Transverse colon (tissue), 4 donors: ENCODE measurements around the gene CLIC4. TPM values are rescaled to one million over a fixed set of nuclear protein-coding genes. Genes with fewer than 3 reads are reported as not detected.
A peak's percentile ranks its signal among the peaks of the same experiment; 100 is the strongest.
"Not testable (repeated sequence)": the region's sequence is repeated elsewhere in the genome, so short reads cannot be mapped to it uniquely, and the experiment has no call there.

Experiments
- DNase-seq: peaks from one replicate; pipeline ENCODE4 v3.0.0-alpha.2; 2019
- H3K27ac ChIP-seq, 4 donors: fragments of 200-600 bp; sonication (generic); 2 replicates each; pipeline ENCODE4 v1.5.1; 2016 to 2018; ENCODE audit warnings: inconsistent platforms in 4 of 4
- H3K27me3 ChIP-seq: fragments of 200-600 bp; sonication (generic); 2 replicates; pipeline ENCODE4 v1.5.1; 2017; ENCODE audit warnings: inconsistent platforms
- H3K36me3 ChIP-seq, 4 donors: fragments of 200-600 bp; sonication (generic); 2 replicates each; pipeline ENCODE4 v1.5.1; 2017 to 2019; ENCODE audit warnings: inconsistent platforms in 4 of 4
- H3K4me1 ChIP-seq, 4 donors: fragments of 200-600 bp; sonication (generic); 2 replicates each; pipeline ENCODE4 v1.5.1; 2017 to 2020; ENCODE audit warnings: inconsistent platforms in 4 of 4
- H3K4me3 ChIP-seq, 4 donors: fragments of 200-600 bp; sonication (generic); 1 replicate in 1 of 4; 2 replicates in 3 of 4; pipeline versions ENCODE4 v1.5.1 to v1.6.1; 2017 to 2019; ENCODE audit warnings: inconsistent platforms in 4 of 4
- H3K9me3 ChIP-seq, 2 donors: fragments of 200-600 bp; sonication (generic); 2 replicates each; pipeline ENCODE4 v1.5.1; 2017 to 2019; ENCODE audit warnings: inconsistent platforms in 2 of 2
- EP300 ChIP-seq: sonication (generic); formaldehyde crosslinking; IDR thresholded peaks from one replicate; pipeline ENCODE4 v1.6.1; 2017; ENCODE audit warnings: antibody characterized with exemption, low read depth
- POLR2A ChIP-seq: fragments of 450-650 bp; IDR thresholded peaks from one replicate; pipeline ENCODE4 v1.6.1; 2016; ENCODE audit warnings: antibody characterized with exemption, mild to moderate bottlenecking, moderate library complexity
- POLR2AphosphoS5 ChIP-seq, 3 donors: sonication (generic); formaldehyde crosslinking; IDR thresholded peaks; one replicate each; pipeline ENCODE4 v1.6.1; 2016; ENCODE audit warnings: antibody characterized with exemption in 3 of 3
- WGBS, 2 donors: methylation state at CpG; one replicate each; pipeline ENCODE4 v1.1.5; 2018; ENCODE audit warnings: low coverage in 1 of 2; 5-methylcytosine and 5-hydroxymethylcytosine counted together
- in situ Hi-C, 4 donors: fragments of 200-750 bp; cut with MboI; loops; one replicate each; pipeline versions ENCODE4 v1.15.0 to v1.15.1; 2017; ENCODE audit warnings: low sequenced_read_pairs in 3 of 4, low pct_ligation_motif_present in 1 of 4, low pct_unique_long_range_greater_than_20kb in 1 of 4
- intact Hi-C: fragments of 100-400 bp; cut with DNase I; formaldehyde crosslinking; loops from one replicate; pipeline ENCODE4 v1.15.1; 2023; ENCODE audit warnings: low total_unique reads
- total RNA-seq, 4 donors: library from RNA; depleted of rRNA; stranded (reverse); fragments of >200 nt; gene quantifications; one replicate each; pipeline ENCODE4 v1.1.0, GENCODE V29; 2016
- TF ChIP-seq, protein P1 (sequence below), 5 experiments: fragments of 200-600 bp in 3 of 5; fragments of 450-650 bp in 2 of 5; sonication (generic) in 3 of 5; IDR thresholded peaks; 1 replicate in 2 of 5; 2 replicates in 3 of 5; pipeline ENCODE4 v1.5.1; 2016 to 2017; ENCODE audit warnings: antibody characterized with exemption in 5 of 5, inconsistent platforms in 3 of 5, mild to moderate bottlenecking in 2 of 5, moderate library complexity in 1 of 5

The CLIC4 gene
- total RNA-seq, 4 donors from 2014 or later: 52.4 to 107 (median 65.0) TPM

- no peak for TF ChIP-seq EP300
- TF ChIP-seq, protein P1, sequence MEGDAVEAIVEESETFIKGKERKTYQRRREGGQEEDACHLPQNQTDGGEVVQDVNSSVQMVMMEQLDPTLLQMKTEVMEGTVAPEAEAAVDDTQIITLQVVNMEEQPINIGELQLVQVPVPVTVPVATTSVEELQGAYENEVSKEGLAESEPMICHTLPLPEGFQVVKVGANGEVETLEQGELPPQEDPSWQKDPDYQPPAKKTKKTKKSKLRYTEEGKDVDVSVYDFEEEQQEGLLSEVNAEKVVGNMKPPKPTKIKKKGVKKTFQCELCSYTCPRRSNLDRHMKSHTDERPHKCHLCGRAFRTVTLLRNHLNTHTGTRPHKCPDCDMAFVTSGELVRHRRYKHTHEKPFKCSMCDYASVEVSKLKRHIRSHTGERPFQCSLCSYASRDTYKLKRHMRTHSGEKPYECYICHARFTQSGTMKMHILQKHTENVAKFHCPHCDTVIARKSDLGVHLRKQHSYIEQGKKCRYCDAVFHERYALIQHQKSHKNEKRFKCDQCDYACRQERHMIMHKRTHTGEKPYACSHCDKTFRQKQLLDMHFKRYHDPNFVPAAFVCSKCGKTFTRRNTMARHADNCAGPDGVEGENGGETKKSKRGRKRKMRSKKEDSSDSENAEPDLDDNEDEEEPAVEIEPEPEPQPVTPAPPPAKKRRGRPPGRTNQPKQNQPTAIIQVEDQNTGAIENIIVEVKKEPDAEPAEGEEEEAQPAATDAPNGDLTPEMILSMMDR (IDR thresholded peaks at IDR 0.05): no peak
- no peak for TF ChIP-seq POLR2AphosphoS5 (IDR thresholded peaks at IDR 0.05)
- TF ChIP-seq POLR2A: no peak
- H3K4me1 ChIP-seq: peaks cover 0 to 17% (median 0%) of the 10 kb centered on the region in 4 donors
- no peaks in the 10 kb centered on the region for H3K36me3 ChIP-seq
- H3K4me3 ChIP-seq: no peak overlapping the region
- in situ Hi-C loops: no loop called here
- WGBS, 2 donors: 90% methylated on average over 13 of the region's 31 CpGs; no CpG with 5 or more reads in 1 of the 2 donors
- intact Hi-C loops: no loop called here
- no peak overlapping the region for H3K27ac ChIP-seq
- no peaks in the 10 kb centered on the region for H3K9me3 ChIP-seq
- H3K27me3 ChIP-seq: no peaks in the 10 kb centered on the region
- DNase-seq: no peak
These were observed 23.7 kb upstream of the CLIC4 start for GRCh38 chr1:24721533-24721932.

DNA sequence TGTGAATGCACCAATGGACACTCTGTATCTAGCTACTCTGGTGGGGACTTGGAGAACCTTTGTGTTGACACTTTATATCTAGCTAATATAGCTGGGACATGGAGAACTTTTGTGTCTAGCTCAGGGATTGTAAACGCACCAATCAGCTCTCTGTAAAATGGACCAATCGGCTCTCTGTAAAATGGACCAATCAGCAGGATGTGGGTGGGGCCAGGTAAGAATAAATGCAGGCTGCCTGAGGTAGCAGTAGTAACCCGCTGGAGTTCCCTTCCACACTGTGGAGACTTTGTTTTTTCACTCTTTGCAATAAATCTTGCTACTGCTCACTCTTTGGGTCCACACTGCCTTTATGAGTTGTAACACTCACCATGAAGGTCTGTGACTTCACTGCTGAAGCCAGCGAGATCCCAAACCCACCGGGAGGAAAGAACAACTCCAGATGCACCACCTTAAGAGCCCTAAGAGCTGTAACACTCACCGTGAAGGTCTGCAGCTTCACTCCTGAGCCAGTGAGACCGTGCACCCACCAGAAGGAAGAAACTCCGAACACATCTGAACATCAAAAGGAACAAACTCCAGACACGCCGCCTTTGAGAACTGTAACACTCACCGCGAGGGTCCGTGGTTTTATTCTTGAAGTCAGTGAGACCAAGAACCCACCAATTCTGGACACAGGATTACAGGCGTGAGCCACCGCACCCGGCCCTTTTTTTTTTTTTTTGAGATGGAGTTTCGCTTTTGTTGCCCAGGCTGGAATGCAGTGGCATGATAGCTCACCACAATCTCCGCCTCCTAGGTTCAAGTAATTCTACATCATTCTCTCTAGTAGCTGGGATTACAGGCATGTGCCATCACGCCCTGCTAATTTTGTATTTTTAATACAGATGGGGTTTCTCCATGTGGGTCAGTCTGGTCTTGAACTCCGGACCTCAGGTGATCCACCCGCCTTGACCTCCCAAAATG lies 22.9 kb upstream of the CLIC4 start:
- in situ Hi-C loops, DNase-seq, H3K27ac ChIP-seq, H3K36me3 ChIP-seq, H3K27me3 ChIP-seq, intact Hi-C loops, H3K9me3 ChIP-seq, H3K4me3 ChIP-seq: not testable (repeated sequence)
- H3K4me1 ChIP-seq: peaks cover 0 to 22% (median 1%) of the 10 kb centered on the region in 4 donors
- WGBS, 2 donors: 80 to 91% methylated on average over 7 to 21 of the region's 21 CpGs

GRCh38 chr1:24724345-24725208 lies 20.7 kb upstream of the CLIC4 start:
- WGBS, 2 donors: 73% methylated on average over 13 of the region's 13 CpGs; no CpG with 5 or more reads in 1 of the 2 donors
- intact Hi-C loops: no loop called here
- no peak for TF ChIP-seq POLR2AphosphoS5 (IDR thresholded peaks at IDR 0.05)
- no peak for TF ChIP-seq EP300
- TF ChIP-seq, protein P1 (IDR thresholded peaks at IDR 0.05): no peak
- TF ChIP-seq POLR2A: no peak
- Histone ChIP-seq H3K4me3 (no peak overlapping the region), H3K9me3 (no peaks in the 10 kb centered on the region), H3K27ac (peak overlapping the region; percentile 24 to 54 (median 46)), H3K36me3 (no peaks in the 10 kb centered on the region), H3K4me1 (peaks cover 0 to 22% (median 4%) of the 10 kb centered on the region in 4 donors), H3K27me3 (no peaks in the 10 kb centered on the region)
- DNase-seq: no peak
- in situ Hi-C loops: no loop called here

DNA sequence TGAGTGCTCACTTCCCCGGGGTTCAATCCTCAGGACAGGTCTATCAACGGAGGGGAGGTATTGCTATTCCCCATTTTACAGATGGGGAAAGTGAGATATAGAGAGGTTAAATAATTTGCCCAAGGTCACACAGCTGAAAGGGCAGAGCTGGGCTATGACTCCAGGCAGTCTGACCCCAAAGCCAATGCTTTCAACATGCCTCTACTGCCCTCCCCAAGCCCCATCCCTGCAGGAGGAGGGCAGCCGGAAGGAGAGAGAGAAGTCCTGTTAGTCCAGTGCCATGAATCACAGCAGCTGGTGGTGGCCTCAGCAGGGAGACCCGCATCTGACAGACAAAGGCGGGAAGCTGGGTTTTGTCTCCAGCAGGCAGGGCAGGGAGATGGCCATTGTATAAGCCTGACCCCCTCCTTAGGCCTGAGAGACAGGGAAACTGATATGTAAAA lies 20.0 kb upstream of the CLIC4 start:
- in situ Hi-C loops: no loop called here

More for the DNA sequence above, 20.0 kb upstream of the CLIC4 start:
- peaks cover 0 to 22% (median 4%) of the 10 kb centered on the region in 4 donors for H3K4me1 ChIP-seq
- no peak overlapping the region for H3K4me3 ChIP-seq
- H3K27me3 ChIP-seq: no peaks in the 10 kb centered on the region
- DNase-seq: no peak
- intact Hi-C loops: no loop called here
- H3K36me3 ChIP-seq: no peaks in the 10 kb centered on the region
- WGBS, 2 donors: 45% methylated on average over 5 of the region's 5 CpGs; no CpG with 5 or more reads in 1 of the 2 donors
- peak overlapping the region; percentile 24 to 54 (median 46) for H3K27ac ChIP-seq
- H3K9me3 ChIP-seq: no peaks in the 10 kb centered on the region
- TF ChIP-seq POLR2AphosphoS5 (IDR thresholded peaks at IDR 0.05) (no peak), EP300 (no peak), POLR2A (no peak)
- TF ChIP-seq, protein P1 (IDR thresholded peaks at IDR 0.05): no peak
